Uterus (tissue), 4 donors: ENCODE data around the gene CCND3. TPM values are rescaled to one million over a fixed set of nuclear protein-coding genes. Genes with fewer than 3 reads are reported as not detected.

Experiments used
- DNase-seq, 2 donors: peaks; one replicate each; pipeline ENCODE4 v3.0.0-alpha.2; 2019 to 2020
- H3K27ac ChIP-seq, 2 donors: fragments of 200-600 bp; sonication (generic); 1 replicate in 1 of 2; 2 replicates in 1 of 2; pipeline ENCODE4 v1.5.1; 2016 to 2018
- H3K27me3 ChIP-seq, 2 donors: fragments of 200-600 bp; sonication (generic); one replicate each; pipeline ENCODE4 v1.5.1; 2018 to 2019; ENCODE audit warnings: control low read depth in 1 of 2
- H3K36me3 ChIP-seq, 2 donors: fragments of 200-600 bp; sonication (generic); one replicate each; pipeline ENCODE4 v1.5.1; 2019; ENCODE audit warnings: control low read depth in 1 of 2
- H3K4me1 ChIP-seq, 2 donors: fragments of 200-600 bp; sonication (generic); one replicate each; pipeline ENCODE4 v1.5.1; 2018 to 2019; ENCODE audit warnings: control low read depth in 1 of 2
- H3K4me3 ChIP-seq, 2 donors: fragments of 200-600 bp; sonication (generic); 1 replicate in 1 of 2; 2 replicates in 1 of 2; pipeline ENCODE4 v1.5.1; 2018 to 2019; ENCODE audit warnings: mild to moderate bottlenecking in 1 of 2
- H3K9me3 ChIP-seq, 2 donors: fragments of 200-600 bp; sonication (generic); one replicate each; pipeline ENCODE4 v1.5.1; 2019; ENCODE audit warnings: control low read depth in 1 of 2
- CTCF ChIP-seq, 4 experiments: fragments of 200-600 bp in 2 of 4; fragments of 450-650 bp in 2 of 4; sonication (generic) in 2 of 4; IDR thresholded peaks; one replicate each; pipeline ENCODE4 v1.5.1; 2016 to 2019; ENCODE audit warnings: antibody characterized with exemption in 4 of 4, mild to moderate bottlenecking in 2 of 4, moderate library complexity in 1 of 4
- POLR2A ChIP-seq, 2 donors: fragments of 450-650 bp; IDR thresholded peaks; one replicate each; pipeline ENCODE4 v1.6.1; 2016; ENCODE audit warnings: antibody characterized with exemption in 2 of 2, mild to moderate bottlenecking in 1 of 2, moderate library complexity in 1 of 2
- intact Hi-C: fragments of 100-400 bp; cut with DNase I; formaldehyde crosslinking; loops from one replicate; pipeline ENCODE4 v1.15.1; 2023; ENCODE audit warnings: low total_unique reads
- small RNA-seq: library from RNA; depleted of rRNA; stranded (forward); fragments of <200 nt; gene quantifications from one replicate; pipeline ENCODE3, GENCODE V24; 2016
- total RNA-seq, 4 donors: library from RNA; depleted of rRNA in 3 of 4; stranded (reverse); fragments of >200 nt in 3 of 4; gene quantifications; one replicate each; pipeline versions ENCODE4 v1.1.0 to v1.2.4, GENCODE V29; 2014 to 2023
- donor health status: DM: yes; HTN: yes; CAD: no.

Gene CCND3
- total RNA-seq, 4 donors from 2014 or later: 28.8 to 101 (median 74.3) TPM

DNA sequence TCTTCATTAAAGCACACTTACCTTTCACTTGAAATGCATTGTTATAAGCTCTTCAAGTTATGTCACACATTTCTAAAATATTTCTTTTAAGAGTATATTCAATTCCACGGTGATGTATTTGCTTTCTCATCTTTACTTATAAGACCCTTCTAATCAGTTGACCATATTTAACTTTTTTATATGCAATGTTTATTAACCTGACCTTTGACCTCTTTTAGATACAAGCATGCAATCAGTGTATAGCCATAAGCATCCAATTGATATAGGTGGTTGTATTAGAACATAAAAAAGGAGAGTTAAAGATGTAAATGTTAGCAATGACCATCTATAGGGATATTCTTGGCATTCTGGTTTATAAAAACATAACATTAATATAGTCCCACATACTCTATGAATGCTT is 55.7 kb downstream of the CCND3 start:
- H3K36me3 ChIP-seq: no peaks in the 10 kb centered on the region
- H3K4me1 ChIP-seq: no peaks in the 10 kb centered on the region
- DNase-seq: no peak
- H3K9me3 ChIP-seq: no peaks in the 10 kb centered on the region
- H3K27ac ChIP-seq: no peak overlapping the region
- H3K4me3 ChIP-seq: no peak overlapping the region
- intact Hi-C loops: loop anchor here (10.0 kb wide), 1 partner anchor 819 kb away; no protein-coding TSS in a partner anchor
- TF ChIP-seq CTCF (IDR thresholded peaks at IDR 0.05): no peak
- TF ChIP-seq POLR2A (IDR thresholded peaks at IDR 0.05): no peak
- H3K27me3 ChIP-seq: no peaks in the 10 kb centered on the region

- DNase-seq: no peak
- H3K4me1 ChIP-seq: no peaks in the 10 kb centered on the region
- no peak for TF ChIP-seq POLR2A (IDR thresholded peaks at IDR 0.05)
- TF ChIP-seq CTCF (IDR thresholded peaks at IDR 0.05): no peak
- H3K9me3 ChIP-seq: no peaks in the 10 kb centered on the region
- H3K36me3 ChIP-seq: no peaks in the 10 kb centered on the region
- no peak overlapping the region for H3K4me3 ChIP-seq
- no peaks in the 10 kb centered on the region for H3K27me3 ChIP-seq
- intact Hi-C loops: loop anchor here (10.0 kb wide), 1 partner anchor 820 kb away; no protein-coding TSS in a partner anchor
- H3K27ac ChIP-seq: no peak overlapping the region
These were observed 56.7 kb downstream of the CCND3 start for GRCh38 chr6:41884957-41885356.

Small RNA genes within 50 kb of the gene (small RNA-seq; reads per million reads assigned to genes)
- not detected for gene RF00019

Other genes starting within 250 kb of the CCND3 start
- gene TFEB, start 206.2 kb downstream of the CCND3 start, total RNA-seq: 10 to 100 TPM in 3 of 4 donors, 1 to 10 TPM in 1; 8.8 to 31.7 (median 17.0) TPM
- 1 to 10 TPM in 1 of 4 donors, under 1 TPM in 1, not detected in 2; 0.91 to 2.1 TPM for gene PGC, start 194.4 kb downstream of the CCND3 start, total RNA-seq
- gene FRS3, start 161.9 kb downstream of the CCND3 start, total RNA-seq: 1 to 10 TPM in 3 of 4 donors, under 1 TPM in 1; 0.26 to 8.9 (median 2.2) TPM
- 10 to 100 TPM; 10.4 to 17.9 (median 14.3) TPM for gene PRICKLE4, start 161.0 kb downstream of the CCND3 start, total RNA-seq
- 100 to 1,000 TPM in 2 of 4 donors, 10 to 100 TPM in 2; 53.1 to 164 (median 96.0) TPM for gene TOMM6, start 154.1 kb downstream of the CCND3 start, total RNA-seq
- gene USP49, start 46.4 kb downstream of the CCND3 start, total RNA-seq: 10 to 100 TPM in 1 of 4 donors, 1 to 10 TPM in 3; 2.3 to 16.5 (median 6.6) TPM
- gene MED20, start 20.7 kb downstream of the CCND3 start, total RNA-seq: 10 to 100 TPM in 3 of 4 donors, 1 to 10 TPM in 1; 1.0 to 36.8 (median 17.3) TPM
- gene BYSL, start 20.3 kb downstream of the CCND3 start, total RNA-seq: 10 to 100 TPM in 3 of 4 donors, under 1 TPM in 1; 0.51 to 20.5 (median 18.0) TPM
- 10 to 100 TPM; 16.0 to 45.6 (median 37.5) TPM for gene TAF8, start 108.7 kb upstream of the CCND3 start, total RNA-seq
- gene C6orf132, start 200.8 kb upstream of the CCND3 start, total RNA-seq: 1 to 10 TPM in 2 of 4 donors, under 1 TPM in 1, not detected in 1; 0.91 to 2.4 (median 1.0) TPM
- under 1 TPM in 1 of 4 donors, not detected in 3; 0.83 TPM for gene GUCA1A, start 231.6 kb upstream of the CCND3 start, total RNA-seq